ENCODE results near the gene SLC6A6.

DNA sequence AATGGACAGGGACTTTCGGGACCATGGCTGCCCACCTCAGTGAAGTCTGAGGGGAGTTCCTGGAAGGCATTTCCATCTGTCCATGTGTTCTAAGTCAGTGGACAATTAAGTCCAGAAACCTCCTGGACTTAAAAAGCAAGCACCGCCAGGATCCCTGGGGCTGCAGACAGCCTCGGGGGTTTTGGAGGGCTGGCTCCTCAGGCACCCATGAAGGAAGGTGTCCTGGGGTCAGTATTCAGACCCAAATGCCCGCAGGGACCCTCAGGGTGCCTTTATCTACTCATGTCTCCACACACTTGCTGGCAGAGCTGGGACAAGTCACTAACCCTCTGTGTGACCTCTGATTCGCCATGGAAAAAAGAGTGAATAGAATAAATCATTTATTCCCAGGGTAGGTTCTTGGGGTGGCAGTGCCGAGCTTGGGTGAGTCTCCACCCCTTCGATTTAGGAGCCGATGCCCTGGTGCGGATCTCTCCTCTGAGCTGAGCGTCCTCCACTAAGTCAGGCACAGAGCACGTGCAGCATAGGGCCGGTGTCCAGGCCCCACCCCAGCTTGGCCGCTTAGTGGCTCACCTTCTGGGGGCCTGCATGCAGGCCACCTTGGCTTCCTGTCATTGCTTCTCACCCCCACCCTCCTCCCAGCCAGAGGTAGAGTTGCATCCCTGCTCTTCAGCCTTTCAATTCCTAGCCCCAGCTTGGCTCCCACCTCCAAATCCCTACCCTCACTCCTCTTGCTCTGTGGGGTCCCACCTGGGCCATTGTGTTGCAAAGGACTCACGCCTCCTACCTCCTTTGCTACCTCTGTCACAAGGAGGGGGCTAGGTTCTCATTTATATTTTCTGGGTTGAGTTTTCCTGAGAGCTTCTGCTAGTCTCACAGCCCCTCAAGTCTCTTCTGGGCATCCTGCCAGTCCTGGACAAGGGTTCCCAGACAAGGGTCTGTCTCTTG is 19.9 kb downstream of the SLC6A6 start:
- TF ChIP-seq, protein P1, sequence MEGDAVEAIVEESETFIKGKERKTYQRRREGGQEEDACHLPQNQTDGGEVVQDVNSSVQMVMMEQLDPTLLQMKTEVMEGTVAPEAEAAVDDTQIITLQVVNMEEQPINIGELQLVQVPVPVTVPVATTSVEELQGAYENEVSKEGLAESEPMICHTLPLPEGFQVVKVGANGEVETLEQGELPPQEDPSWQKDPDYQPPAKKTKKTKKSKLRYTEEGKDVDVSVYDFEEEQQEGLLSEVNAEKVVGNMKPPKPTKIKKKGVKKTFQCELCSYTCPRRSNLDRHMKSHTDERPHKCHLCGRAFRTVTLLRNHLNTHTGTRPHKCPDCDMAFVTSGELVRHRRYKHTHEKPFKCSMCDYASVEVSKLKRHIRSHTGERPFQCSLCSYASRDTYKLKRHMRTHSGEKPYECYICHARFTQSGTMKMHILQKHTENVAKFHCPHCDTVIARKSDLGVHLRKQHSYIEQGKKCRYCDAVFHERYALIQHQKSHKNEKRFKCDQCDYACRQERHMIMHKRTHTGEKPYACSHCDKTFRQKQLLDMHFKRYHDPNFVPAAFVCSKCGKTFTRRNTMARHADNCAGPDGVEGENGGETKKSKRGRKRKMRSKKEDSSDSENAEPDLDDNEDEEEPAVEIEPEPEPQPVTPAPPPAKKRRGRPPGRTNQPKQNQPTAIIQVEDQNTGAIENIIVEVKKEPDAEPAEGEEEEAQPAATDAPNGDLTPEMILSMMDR (IDR thresholded peaks at IDR 0.05) = no peak
- TF ChIP-seq POLR2A (IDR thresholded peaks at IDR 0.05) = no peak

Data from lower leg skin (tissue), 3 donors.